HepG2 (cell line): ENCODE results near the gene ATP4A. TPM values are rescaled to one million over a fixed set of nuclear protein-coding genes. Genes with fewer than 3 reads are reported as not detected.

Source experiments
- AGO1 ChIP-seq: fragments of 200-400 bp; formaldehyde crosslinking; IDR thresholded peaks from 2 replicates; pipeline ENCODE4 v1.6.1; 2017; ENCODE audit warnings: mild to moderate bottlenecking, low read depth, low read length, moderate library complexity; ENCODE audit not compliant: poor library complexity, severe bottlenecking
- AHDC1 ChIP-seq: sonication (generic); formaldehyde crosslinking; IDR thresholded peaks from 2 replicates; pipeline ENCODE4 v1.5.1; 2020; ENCODE audit warnings: mild to moderate bottlenecking, missing genetic modification reagents, borderline replicate concordance
- ELK4 ChIP-seq: sonication (generic); formaldehyde crosslinking; IDR thresholded peaks from 2 replicates; pipeline ENCODE4 v1.9.0; 2021; ENCODE audit warnings: missing genetic modification reagents, borderline replicate concordance
- FOXA3 ChIP-seq: IDR thresholded peaks from 2 replicates; pipeline ENCODE4 v1.6.1; 2016; ENCODE audit warnings: missing genetic modification reagents, missing compliant biosample characterization
- HOXA3 ChIP-seq: sonication (generic); formaldehyde crosslinking; IDR thresholded peaks from 2 replicates; pipeline ENCODE4 v1.5.0; 2020; ENCODE audit warnings: missing genetic modification reagents
- KDM4B ChIP-seq: sonication (generic); formaldehyde crosslinking; IDR thresholded peaks from 2 replicates; pipeline ENCODE4 v1.4.0; 2020; ENCODE audit warnings: missing genetic modification reagents
- MNT ChIP-seq: fragments of 450-650 bp; IDR thresholded peaks from 2 replicates; pipeline ENCODE4 v1.6.1; 2016
- MTA1 ChIP-seq: sonication (generic); formaldehyde crosslinking; IDR thresholded peaks from 2 replicates; pipeline ENCODE4 v1.4.0; 2020; ENCODE audit warnings: missing genetic modification reagents, mild to moderate bottlenecking, borderline replicate concordance
- NONO ChIP-seq, 2 experiments: fragments of 450-650 bp in 1 of 2; sonication (generic) in 1 of 2; formaldehyde crosslinking in 1 of 2; IDR thresholded peaks in 1 of 2; conservative IDR thresholded peaks in 1 of 2; 2 replicates each; pipeline versions ENCODE4 v1.6.1 to v1.8.0; 2017 to 2022; ENCODE audit warnings: mild to moderate bottlenecking in 1 of 2, missing genetic modification reagents in 1 of 2, moderate library complexity in 1 of 2
- NR2F1 ChIP-seq, 2 experiments: fragments of 450-650 bp in 1 of 2; formaldehyde crosslinking in 1 of 2; IDR thresholded peaks; 2 replicates each; pipeline versions ENCODE4 v1.5.0 to v1.6.1; 2016 to 2020; ENCODE audit warnings: mild to moderate bottlenecking in 1 of 2, missing compliant biosample characterization in 1 of 2, missing genetic modification reagents in 1 of 2, moderate library complexity in 1 of 2
- RARA ChIP-seq: IDR thresholded peaks from 2 replicates; pipeline ENCODE4 v1.6.1; 2016; ENCODE audit warnings: missing genetic modification reagents, missing compliant biosample characterization
- RXRB ChIP-seq: IDR thresholded peaks from 2 replicates; pipeline ENCODE4 v1.6.1; 2016; ENCODE audit warnings: borderline replicate concordance, missing genetic modification reagents, missing compliant biosample characterization
- SALL1 ChIP-seq: sonication (generic); formaldehyde crosslinking; IDR thresholded peaks from 2 replicates; pipeline ENCODE4 v1.8.0; 2022; ENCODE audit warnings: mild to moderate bottlenecking, missing genetic modification reagents
- TFDP1 ChIP-seq: IDR thresholded peaks from 2 replicates; pipeline ENCODE4 v1.6.1; 2016; ENCODE audit warnings: missing compliant biosample characterization, missing genetic modification reagents, borderline replicate concordance
- ZFP91 ChIP-seq: sonication (generic); formaldehyde crosslinking; IDR thresholded peaks from 2 replicates; pipeline ENCODE4 v1.9.0; 2022; ENCODE audit warnings: missing genetic modification reagents, mild to moderate bottlenecking, borderline replicate concordance
- ZMYM3 ChIP-seq: sonication (generic); formaldehyde crosslinking; IDR thresholded peaks from 2 replicates; pipeline ENCODE4 v1.5.1; 2020; ENCODE audit warnings: mild to moderate bottlenecking, missing genetic modification reagents
- polyA plus RNA-seq, 8 experiments: library from polyadenylated mRNA; depleted of rRNA in 3 of 8; stranded (reverse) in 7 of 8; unstranded in 1 of 8; fragments of >200 nt; fragmentation: Illumina TruSeq in 4 of 8; extraction: Trizol in 4 of 8; gene quantifications; 2 replicates each; pipeline versions ENCODE4 v1.2.1 to v1.2.3, GENCODE V29; 2011 to 2016; ENCODE audit warnings: low read depth in 4 of 8, missing spikeins in 1 of 8, mixed read lengths in 1 of 8; ENCODE audit not compliant: insufficient read depth in 1 of 8
- total RNA-seq, 5 experiments: library from RNA; depleted of rRNA; stranded (reverse); fragments of >200 nt; fragmentation: Illumina TruSeq; extraction: Trizol; gene quantifications; 2 replicates each; pipeline ENCODE4 v1.2.3, GENCODE V29; 2016; ENCODE audit warnings: low read depth in 1 of 5

ATP4A gene
- total and polyA plus RNA-seq, 2 of the 13 experiments (the other 11 are each of a cell fraction or from before 2014, with no cell fraction given), result 0.08 to 0.11 TPM

- TF ChIP-seq ZFP91 (CRISPR knock-in tag) (no peak; the same call in 1 of the 2 replicates), KDM4B (CRISPR knock-in tag) (no peak), MTA1 (peak; percentile 26; the same call in 1 of the 2 replicates), ELK4 (CRISPR knock-in tag) (no peak), MNT (no peak), ZMYM3 (CRISPR knock-in tag) (0 out of 2 replicates have a peak, but pooled peaks have one; percentile 34), RXRB (peak; percentile 54; the same call in 1 of the 2 replicates), RARA (peak; percentile 80), AHDC1 (CRISPR knock-in tag) (no peak), NONO (IDR thresholded peaks at IDR 0.05) (no peak), NONO (CRISPR knock-in tag; conservative IDR thresholded peaks at IDR 0.05) (peak; percentile 34; the same call in 1 of the 2 replicates), AGO1 (no peak), TFDP1 (no peak), FOXA3 (CRISPR knock-in tag) (peak; percentile 33; the same call in 1 of the 2 replicates), NR2F1 (CRISPR knock-in tag; IDR thresholded peaks at IDR 0.05) (peak; percentile 51 to 69), HOXA3 (CRISPR knock-in tag) (peak; percentile 56; the same call in 1 of the 2 replicates), SALL1 (CRISPR knock-in tag) (peak; percentile 41; the same call in 1 of the 2 replicates)
Observed at GRCh38 chr19:35552534-35553384, 10.7 kb downstream of the ATP4A start (continued).
